Activated CD8-positive, alpha-beta memory T cell treated with anti-CD3 and anti-CD28 coated beads for 1 hour (primary cell): ENCODE measurements around the gene TRAPPC2L.

ENCODE experiments used
- DNase-seq, 2 donors: peaks; one replicate each; pipeline ENCODE4 v3.0.0-alpha.2; 2020; ENCODE audit warnings: low read depth in 1 of 2; ENCODE audit errors: extremely low read depth in 1 of 2

Gene TRAPPC2L

GRCh38 chr16:88839026-88839529, 17.8 kb upstream of the TRAPPC2L start:
- DNase-seq: no peak

- DNase-seq: no peak
Measured at GRCh38 chr16:88839745-88840599, 17.0 kb upstream of the TRAPPC2L start.

DNA sequence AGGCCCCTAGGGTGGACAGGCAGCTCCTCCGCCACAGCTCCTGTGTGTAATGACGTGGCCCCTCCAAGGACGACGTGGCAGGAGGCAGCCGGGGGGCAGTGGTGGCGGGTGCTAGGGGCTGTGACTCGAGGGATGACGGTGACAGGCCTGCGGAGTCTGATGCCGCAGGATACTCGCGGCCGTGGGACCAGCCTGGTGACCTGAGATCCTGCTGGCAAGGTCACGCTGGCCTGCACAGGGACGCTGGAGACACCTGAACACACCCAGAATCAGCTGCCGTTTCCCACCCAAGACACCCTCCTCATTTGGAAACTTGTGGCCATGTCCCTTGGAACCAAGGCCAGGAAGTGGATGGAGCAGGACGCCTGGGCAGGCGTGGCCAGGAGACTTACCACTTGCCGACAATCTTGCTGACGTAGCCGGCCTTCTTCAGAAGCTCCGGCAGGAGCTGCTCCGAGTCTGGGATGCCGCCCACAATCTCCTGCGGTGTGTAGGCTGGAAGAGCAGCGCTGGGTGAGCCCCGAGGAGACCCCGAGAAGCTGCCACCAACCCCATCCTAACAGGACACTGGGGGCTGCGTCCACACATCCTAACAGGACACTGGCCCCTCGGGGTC, 16.2 kb upstream of the TRAPPC2L start:
- no peak for DNase-seq

GRCh38 chr16:88841521-88842307, 15.2 kb upstream of the TRAPPC2L start:
- DNase-seq: no peak

- no peak for DNase-seq
Measured at GRCh38 chr16:88842308-88842756, 14.6 kb upstream of the TRAPPC2L start.

- DNase-seq: no peak
Measured at GRCh38 chr16:88842806-88843205, 14.1 kb upstream of the TRAPPC2L start.

- no peak for DNase-seq
Measured at GRCh38 chr16:88843256-88843655, 13.7 kb upstream of the TRAPPC2L start.

GRCh38 chr16:88844419-88845036, 12.4 kb upstream of the TRAPPC2L start:
- no peak for DNase-seq

DNA sequence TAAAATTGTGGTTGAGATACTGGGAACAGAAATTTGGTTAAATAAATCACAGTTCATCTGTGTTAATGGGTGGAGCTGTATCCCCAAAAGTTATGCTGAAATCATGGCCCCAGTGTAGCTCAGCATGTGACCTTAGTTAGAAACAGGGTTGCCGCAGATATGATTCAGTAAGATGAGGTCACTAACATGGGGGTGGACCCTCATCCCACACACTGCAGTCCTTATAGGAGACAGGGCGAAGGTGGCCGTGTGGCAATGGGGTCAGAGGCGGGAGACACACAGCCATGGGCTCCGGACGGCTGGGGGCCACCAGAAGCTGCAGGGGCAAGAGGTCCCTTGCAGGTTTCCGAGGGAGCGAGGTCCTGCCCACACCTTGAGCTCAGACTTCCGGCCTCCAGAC, 10.8 kb upstream of the TRAPPC2L start:
- no peak for DNase-seq

- no peak for DNase-seq
Measured at GRCh38 chr16:88847654-88848053, 9.3 kb upstream of the TRAPPC2L start.

GRCh38 chr16:88848557-88848956, 8.4 kb upstream of the TRAPPC2L start:
- no peak for DNase-seq

DNA sequence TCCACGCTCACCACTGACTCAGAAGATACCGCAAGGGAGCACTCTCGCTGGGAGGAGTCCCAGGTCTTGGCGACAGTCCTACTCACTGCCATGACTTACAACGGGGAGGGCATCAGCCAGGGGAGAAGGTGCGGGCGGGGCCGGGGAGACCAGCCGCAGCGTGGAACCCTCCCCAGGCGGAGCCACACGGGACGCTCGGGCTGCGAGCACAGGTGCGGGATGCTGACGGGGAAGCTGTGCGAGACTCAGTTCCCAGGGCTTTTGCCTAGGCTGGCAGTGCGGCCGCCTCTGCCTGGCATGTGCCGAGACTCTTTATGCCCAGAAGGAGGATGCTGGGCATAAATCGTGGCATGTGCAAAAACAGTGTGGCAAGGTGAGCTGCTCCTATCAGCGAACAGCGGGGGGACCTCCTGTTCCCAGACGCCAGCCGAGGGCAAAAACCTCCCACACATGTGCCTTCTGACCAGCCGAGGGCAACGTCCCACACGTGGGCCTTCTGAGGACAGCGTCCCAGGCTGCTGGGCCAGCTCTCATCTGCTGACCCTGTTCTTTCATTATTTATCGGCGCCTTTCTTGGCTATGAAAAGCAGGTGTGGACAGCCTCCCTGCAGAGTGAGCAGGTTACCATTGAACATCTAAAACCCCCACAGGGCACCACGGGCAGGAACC, 6.3 kb upstream of the TRAPPC2L start:
- DNase-seq: no peak

- no peak for DNase-seq
Measured at GRCh38 chr16:88851616-88852015, 5.3 kb upstream of the TRAPPC2L start.

DNA sequence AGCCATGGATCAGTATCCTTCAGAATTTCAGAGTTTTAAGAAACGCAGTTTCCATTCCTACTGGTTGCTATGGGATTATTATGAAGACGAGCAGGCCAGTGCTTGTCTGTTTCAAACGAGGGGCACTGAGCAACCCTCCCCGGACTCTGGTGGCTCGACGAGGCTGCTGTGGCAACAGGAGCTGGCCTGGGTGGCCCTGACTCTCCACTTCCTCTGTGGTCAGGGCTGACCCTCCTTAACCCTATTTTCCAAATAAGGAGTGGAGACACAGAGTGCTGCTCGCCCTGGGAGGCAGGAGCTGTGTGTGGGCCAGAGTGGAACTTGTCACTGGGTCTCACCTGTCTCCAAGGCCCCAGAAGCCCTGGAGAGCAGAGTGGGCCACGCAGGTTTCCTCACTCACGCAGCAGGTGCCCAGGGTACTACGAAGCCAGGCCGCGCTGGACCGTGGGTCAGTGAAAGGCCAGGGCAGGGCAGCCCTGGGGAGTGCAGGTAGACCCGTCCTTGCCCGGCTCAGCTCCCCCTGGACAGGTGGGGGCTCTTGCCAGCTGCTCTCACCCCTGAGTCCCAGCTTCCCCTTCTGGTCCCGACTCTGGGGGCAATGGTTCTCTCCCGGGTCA, 3.5 kb upstream of the TRAPPC2L start:
- DNase-seq: no peak

- DNase-seq: no peak
Measured at GRCh38 chr16:88854306-88855111, 2.4 kb upstream of the TRAPPC2L start.

DNA sequence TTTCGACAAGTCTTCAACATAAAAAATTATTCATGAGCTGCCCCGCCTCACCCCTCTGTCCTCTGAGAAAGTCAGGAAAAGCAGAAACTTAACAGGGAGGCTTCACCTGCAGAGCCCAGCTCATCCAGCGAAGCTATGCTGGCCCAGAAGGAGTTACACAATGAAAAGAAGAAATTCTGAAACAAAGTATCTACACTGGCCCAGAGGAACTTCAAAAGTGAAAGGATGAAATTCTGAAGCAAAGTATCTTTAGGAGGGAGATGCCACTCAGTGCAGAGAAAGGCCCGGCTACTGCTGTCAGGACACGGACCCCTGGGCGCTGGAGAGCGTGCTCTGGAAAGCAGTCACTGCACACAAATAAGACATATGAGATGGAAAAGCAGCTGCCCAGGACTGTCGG, 1.8 kb upstream of the TRAPPC2L start:
- DNase-seq: no peak

- DNase-seq: no peak
Measured at GRCh38 chr16:88855736-88856121, 1.2 kb upstream of the TRAPPC2L start.

DNA sequence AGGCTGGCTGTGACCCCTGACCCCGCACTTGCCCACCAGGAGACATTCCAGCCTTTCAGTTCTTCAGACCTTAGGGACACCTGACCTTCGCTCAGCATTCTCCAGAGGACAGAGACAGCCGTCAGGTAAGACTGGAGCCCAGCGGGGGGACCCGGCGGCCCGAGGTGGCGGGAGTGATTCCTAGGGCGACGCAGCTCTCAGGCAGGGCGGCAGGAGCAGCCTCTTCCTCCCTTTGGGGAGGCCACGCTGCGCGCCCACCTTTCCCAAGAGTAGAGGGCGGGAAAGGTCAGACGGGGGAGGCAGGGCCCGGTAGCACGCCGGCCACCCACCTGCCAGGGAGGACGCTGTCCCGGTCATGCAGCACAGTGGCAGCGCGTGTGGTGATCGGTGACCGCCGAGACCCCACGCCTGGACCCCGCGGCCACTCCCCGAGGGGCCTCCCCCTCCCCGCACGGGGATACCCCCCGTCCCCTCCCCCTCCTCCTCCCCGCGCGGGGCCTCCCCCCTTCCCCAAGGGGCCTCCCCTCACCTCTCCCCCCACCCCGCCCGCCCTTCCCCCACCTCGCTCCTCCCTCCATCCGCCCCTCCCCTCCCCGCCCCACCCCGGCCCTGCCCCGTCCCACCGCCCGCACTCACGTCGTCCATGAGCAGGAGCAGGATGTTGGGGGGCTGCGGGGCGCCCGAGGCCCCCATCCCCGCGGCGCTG, 652 bp upstream of the TRAPPC2L start:
- DNase-seq: no peak
